ENCODE measurements around the gene MACF1. TPM values are rescaled to one million over a fixed set of nuclear protein-coding genes. Genes with fewer than 3 reads are reported as not detected.
A peak's percentile ranks its signal among the peaks of the same experiment; 100 is the strongest.

MACF1 gene
- total RNA-seq, 2 donors from 2014 or later = 214 to 251 TPM

DNA sequence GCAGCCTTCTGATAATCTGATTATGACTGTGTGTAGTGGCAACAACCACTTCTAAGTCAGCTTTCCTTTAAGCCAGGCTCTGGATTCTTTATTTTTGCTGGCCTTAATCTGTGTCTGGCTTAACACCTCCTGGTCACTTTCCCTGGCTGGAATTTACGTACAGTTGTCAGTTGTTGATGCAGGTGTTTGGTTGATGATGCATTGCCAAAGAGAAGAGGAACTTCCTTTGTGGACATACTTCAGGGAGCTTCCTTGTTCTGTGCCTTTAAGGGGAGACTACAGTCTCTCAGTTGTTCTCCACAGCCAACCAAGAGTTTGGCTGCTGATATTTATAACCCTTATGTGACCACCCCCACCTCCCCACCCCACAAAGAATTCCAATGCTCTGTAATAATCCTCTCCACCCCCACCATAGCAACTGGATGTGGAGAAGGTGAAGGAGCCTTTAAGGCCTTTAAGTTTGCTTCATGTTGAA is 190.9 kb downstream of the MACF1 start:
- peak overlapping the region; percentile 31 for H3K27ac ChIP-seq (ENCODE audit: low read depth, low read length)
- Mint-ChIP-seq H3K4me3 (no peak overlapping the region), H3K9me3 (no peaks in the 10 kb centered on the region), H3K4me1 (peaks cover 73% of the 10 kb centered on the region), H3K27ac (peak overlapping the region; percentile 88), H3K27me3 (ENCODE audit: insufficient read depth) (no peaks in the 10 kb centered on the region), H3K36me3 (ENCODE audit: low read depth) (peaks cover 2% of the 10 kb centered on the region)
- H3K36me3 ChIP-seq (ENCODE audit: control insufficient read depth, insufficient read depth, low read length) = peaks cover under 1% of the 10 kb centered on the region
- peak overlapping the region; percentile 53 for H3K4me3 ChIP-seq (ENCODE audit: low read length)
- peak; percentile 65 for DNase-seq
- TF ChIP-seq, protein P1, sequence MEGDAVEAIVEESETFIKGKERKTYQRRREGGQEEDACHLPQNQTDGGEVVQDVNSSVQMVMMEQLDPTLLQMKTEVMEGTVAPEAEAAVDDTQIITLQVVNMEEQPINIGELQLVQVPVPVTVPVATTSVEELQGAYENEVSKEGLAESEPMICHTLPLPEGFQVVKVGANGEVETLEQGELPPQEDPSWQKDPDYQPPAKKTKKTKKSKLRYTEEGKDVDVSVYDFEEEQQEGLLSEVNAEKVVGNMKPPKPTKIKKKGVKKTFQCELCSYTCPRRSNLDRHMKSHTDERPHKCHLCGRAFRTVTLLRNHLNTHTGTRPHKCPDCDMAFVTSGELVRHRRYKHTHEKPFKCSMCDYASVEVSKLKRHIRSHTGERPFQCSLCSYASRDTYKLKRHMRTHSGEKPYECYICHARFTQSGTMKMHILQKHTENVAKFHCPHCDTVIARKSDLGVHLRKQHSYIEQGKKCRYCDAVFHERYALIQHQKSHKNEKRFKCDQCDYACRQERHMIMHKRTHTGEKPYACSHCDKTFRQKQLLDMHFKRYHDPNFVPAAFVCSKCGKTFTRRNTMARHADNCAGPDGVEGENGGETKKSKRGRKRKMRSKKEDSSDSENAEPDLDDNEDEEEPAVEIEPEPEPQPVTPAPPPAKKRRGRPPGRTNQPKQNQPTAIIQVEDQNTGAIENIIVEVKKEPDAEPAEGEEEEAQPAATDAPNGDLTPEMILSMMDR (conservative IDR thresholded peaks at IDR 0.05) = no peak
- 27 to 40% methylated on average over 1 of the region's 1 CpG for WGBS, 2 experiments (ENCODE audit: insufficient coverage in 1 of 2, insufficient read length in 1 of 2)
- H3K9ac ChIP-seq (ENCODE audit: extremely low read depth, low read length, poor library complexity, severe bottlenecking) = peak overlapping the region; percentile 60
- peaks cover 39% of the 10 kb centered on the region for H3K4me1 ChIP-seq (ENCODE audit: control insufficient read depth, insufficient read depth, low read length)
- H3K27me3 ChIP-seq (ENCODE audit: control insufficient read depth, insufficient read depth, low read length, poor library complexity, severe bottlenecking) = no peaks in the 10 kb centered on the region
- no peaks in the 10 kb centered on the region for H3K9me3 ChIP-seq (ENCODE audit: control insufficient read depth, low read length)

DNA sequence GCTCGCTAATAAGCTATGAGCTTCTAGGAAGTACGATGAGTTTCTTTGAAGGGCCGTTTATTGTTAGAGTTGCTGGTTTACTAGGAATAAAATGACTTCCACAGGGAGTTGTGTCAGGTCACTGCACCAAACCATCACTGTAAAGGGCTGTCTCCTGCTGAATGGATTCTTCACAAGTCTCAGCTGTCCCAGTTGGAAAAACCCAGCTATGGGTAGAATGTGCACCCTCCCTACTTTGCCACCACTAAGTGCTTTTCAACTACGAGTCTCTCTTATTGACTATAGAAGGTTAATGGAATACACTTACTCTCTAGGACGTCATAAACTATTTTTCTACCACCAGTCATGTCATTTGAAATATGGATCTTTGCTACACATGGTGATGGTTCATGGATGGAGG is 192.2 kb downstream of the MACF1 start:
- Histone ChIP-seq H3K4me3 (ENCODE audit: low read length) (no peak overlapping the region), H3K27ac (ENCODE audit: low read depth, low read length) (no peak overlapping the region), H3K36me3 (ENCODE audit: control insufficient read depth, insufficient read depth, low read length) (no peaks in the 10 kb centered on the region), H3K27me3 (ENCODE audit: control insufficient read depth, insufficient read depth, low read length, poor library complexity, severe bottlenecking) (no peaks in the 10 kb centered on the region), H3K9me3 (ENCODE audit: control insufficient read depth, low read length) (no peaks in the 10 kb centered on the region), H3K4me1 (ENCODE audit: control insufficient read depth, insufficient read depth, low read length) (peaks cover 39% of the 10 kb centered on the region), H3K9ac (ENCODE audit: extremely low read depth, low read length, poor library complexity, severe bottlenecking) (no peak overlapping the region)
- Mint-ChIP-seq H3K27me3 (ENCODE audit: insufficient read depth) (no peaks in the 10 kb centered on the region), H3K36me3 (ENCODE audit: low read depth) (no peaks in the 10 kb centered on the region), H3K9me3 (no peaks in the 10 kb centered on the region), H3K4me1 (peaks cover 67% of the 10 kb centered on the region), H3K27ac (no peak overlapping the region), H3K4me3 (no peak overlapping the region)
- WGBS, 2 experiments (ENCODE audit: insufficient coverage in 1 of 2, insufficient read length in 1 of 2) = 82 to 97% methylated on average over 3 to 4 of the region's 5 CpGs
- no peak for DNase-seq
- TF ChIP-seq, protein P1 (conservative IDR thresholded peaks at IDR 0.05) = no peak

DNA sequence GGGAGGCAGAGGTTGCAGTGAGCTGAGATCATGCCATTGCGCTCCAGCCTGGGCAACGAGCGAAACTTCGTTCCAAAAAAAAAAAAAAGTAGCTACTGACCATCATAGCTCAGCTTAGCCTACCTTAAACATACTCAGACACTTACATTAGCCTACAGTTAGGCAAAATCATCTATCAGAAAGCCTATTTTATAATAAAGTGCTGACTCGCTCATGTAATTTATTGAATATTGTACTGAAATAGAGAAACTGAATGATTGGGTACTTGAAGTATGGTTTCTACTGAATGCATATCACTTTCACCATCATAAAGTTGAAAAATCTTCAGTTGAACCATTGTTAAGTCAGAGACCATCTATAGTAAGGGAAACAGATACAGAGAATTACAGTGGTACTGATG is 193.0 kb downstream of the MACF1 start:
- peaks cover 59% of the 10 kb centered on the region for H3K4me1 Mint-ChIP-seq
- no peak overlapping the region for H3K9ac ChIP-seq (ENCODE audit: extremely low read depth, low read length, poor library complexity, severe bottlenecking)
- H3K4me3 ChIP-seq (ENCODE audit: low read length) = no peak overlapping the region
- H3K9me3 ChIP-seq (ENCODE audit: control insufficient read depth, low read length) = no peaks in the 10 kb centered on the region
- H3K27me3 ChIP-seq (ENCODE audit: control insufficient read depth, insufficient read depth, low read length, poor library complexity, severe bottlenecking) = no peaks in the 10 kb centered on the region
- no peaks in the 10 kb centered on the region for H3K27me3 Mint-ChIP-seq (ENCODE audit: insufficient read depth)
- WGBS, 2 experiments (ENCODE audit: insufficient coverage in 1 of 2, insufficient read length in 1 of 2) = 93% methylated on average over 5 of the region's 5 CpGs; no CpG with 5 or more reads in 1 of the 2 experiments
- peaks cover 31% of the 10 kb centered on the region for H3K4me1 ChIP-seq (ENCODE audit: control insufficient read depth, insufficient read depth, low read length)
- TF ChIP-seq, protein P1 (conservative IDR thresholded peaks at IDR 0.05) = no peak
- no peak overlapping the region for H3K4me3 Mint-ChIP-seq
- H3K9me3 Mint-ChIP-seq = no peaks in the 10 kb centered on the region
- H3K27ac ChIP-seq (ENCODE audit: low read depth, low read length) = no peak overlapping the region
- peak overlapping the region; percentile 42 for H3K27ac Mint-ChIP-seq
- H3K36me3 ChIP-seq (ENCODE audit: control insufficient read depth, insufficient read depth, low read length) = no peaks in the 10 kb centered on the region
- no peak for DNase-seq
- no peaks in the 10 kb centered on the region for H3K36me3 Mint-ChIP-seq (ENCODE audit: low read depth)
